ENCODE results near the gene ARPP21.

The ARPP21 gene

DNA sequence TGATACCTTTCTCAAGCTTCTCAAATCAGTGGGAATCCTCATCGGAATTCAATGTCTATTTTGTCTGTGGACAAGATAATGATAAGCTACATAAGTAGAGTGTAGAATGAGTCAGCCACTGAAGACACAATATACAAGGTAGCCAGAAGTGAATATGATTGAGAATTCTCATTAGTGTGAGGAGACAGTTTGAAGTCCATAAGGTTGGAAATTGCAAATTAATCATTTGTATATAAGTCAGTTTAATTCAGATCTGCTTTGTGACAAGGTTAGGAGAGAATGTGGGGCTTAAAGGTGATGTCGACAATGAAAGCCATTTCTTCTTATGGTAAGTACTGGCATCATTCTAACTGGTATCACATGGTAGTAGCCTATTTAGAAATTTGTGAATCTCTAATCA, 4.2 kb downstream of the ARPP21 start:
- no peak overlapping the region for H3K27ac ChIP-seq
- no peak for TF ChIP-seq CTCF (IDR thresholded peaks at IDR 0.05)
- TF ChIP-seq ZFX (IDR thresholded peaks at IDR 0.05; ENCODE audit: borderline replicate concordance): no peak

DNA sequence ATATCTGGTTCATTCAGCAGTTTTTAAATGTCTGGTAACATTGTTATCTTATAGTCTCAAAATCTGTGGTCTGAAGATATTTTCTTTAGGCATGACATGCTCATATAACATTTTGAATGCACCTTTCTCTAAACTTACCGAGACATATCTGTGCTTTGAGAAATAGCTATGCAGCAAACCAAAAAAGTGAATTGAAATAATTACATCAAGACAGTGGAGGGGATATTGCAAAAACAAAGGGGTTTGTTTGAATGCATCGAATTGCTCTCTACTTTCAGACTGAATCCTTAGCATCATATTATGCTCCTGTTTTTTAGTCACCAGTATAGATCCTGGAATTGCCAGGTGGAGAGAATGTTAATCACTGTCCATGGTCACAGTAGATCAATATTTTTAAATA, 5.1 kb downstream of the ARPP21 start:
- TF ChIP-seq CTCF (IDR thresholded peaks at IDR 0.05): no peak
- no peak for TF ChIP-seq ZFX (IDR thresholded peaks at IDR 0.05; ENCODE audit: borderline replicate concordance)
- no peak overlapping the region for H3K27ac ChIP-seq

DNA sequence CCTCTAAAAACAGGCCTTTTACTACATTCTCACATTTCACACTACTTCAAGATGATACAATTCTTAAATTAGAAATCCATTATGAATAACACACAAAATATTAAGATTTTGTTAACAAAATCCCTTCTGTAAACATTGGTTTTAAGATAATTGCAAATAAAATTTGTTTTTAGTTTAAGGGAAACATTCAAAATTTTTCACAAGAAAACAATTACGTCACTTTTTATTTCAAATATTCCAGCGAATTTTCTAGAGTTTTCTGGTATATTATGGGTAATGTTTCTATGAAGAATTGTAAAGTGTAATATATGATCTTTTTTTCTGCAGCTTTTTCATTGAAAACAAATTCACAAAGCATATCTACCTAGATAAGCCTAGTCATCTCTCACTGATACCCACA, 5.9 kb downstream of the ARPP21 start:
- no peak overlapping the region for H3K27ac ChIP-seq
- TF ChIP-seq CTCF (IDR thresholded peaks at IDR 0.05) (no peak), ZFX (IDR thresholded peaks at IDR 0.05; ENCODE audit: borderline replicate concordance) (no peak)

GRCh38 chr3:35646081-35646480, 6.8 kb downstream of the ARPP21 start:
- no peak for TF ChIP-seq ZFX (IDR thresholded peaks at IDR 0.05; ENCODE audit: borderline replicate concordance)
- no peak for TF ChIP-seq CTCF (IDR thresholded peaks at IDR 0.05)
- no peak overlapping the region for H3K27ac ChIP-seq

GRCh38 chr3:35647461-35647860, 8.1 kb downstream of the ARPP21 start:
- TF ChIP-seq ZFX (IDR thresholded peaks at IDR 0.05; ENCODE audit: borderline replicate concordance) (no peak), CTCF (IDR thresholded peaks at IDR 0.05) (no peak)
- H3K27ac ChIP-seq: no peak overlapping the region

GRCh38 chr3:35648347-35648746, 9.0 kb downstream of the ARPP21 start:
- no peak for TF ChIP-seq ZFX (IDR thresholded peaks at IDR 0.05; ENCODE audit: borderline replicate concordance)
- no peak overlapping the region for H3K27ac ChIP-seq

DNA sequence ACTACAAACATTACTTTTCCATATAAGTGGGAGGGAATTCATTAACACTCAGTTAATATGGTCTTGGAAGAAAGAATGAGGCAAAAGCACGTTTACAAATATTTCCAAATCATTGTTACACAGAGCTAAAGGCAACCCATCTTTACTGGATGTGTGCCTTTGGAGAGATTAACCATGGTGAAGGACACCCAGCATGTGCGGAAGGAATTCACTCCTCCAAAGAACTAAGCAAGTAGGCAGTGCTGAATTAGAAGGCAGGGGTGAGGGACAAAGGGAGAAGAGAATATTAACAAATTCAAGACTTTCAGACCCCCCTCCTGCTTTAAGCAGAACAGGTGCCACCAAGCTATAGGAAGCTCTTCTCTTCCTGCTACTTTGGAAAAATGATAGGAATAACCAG, 10.1 kb downstream of the ARPP21 start:
- H3K27ac ChIP-seq: no peak overlapping the region
- no peak for TF ChIP-seq ZFX (IDR thresholded peaks at IDR 0.05; ENCODE audit: borderline replicate concordance)
- no peak for TF ChIP-seq CTCF (IDR thresholded peaks at IDR 0.05)

DNA sequence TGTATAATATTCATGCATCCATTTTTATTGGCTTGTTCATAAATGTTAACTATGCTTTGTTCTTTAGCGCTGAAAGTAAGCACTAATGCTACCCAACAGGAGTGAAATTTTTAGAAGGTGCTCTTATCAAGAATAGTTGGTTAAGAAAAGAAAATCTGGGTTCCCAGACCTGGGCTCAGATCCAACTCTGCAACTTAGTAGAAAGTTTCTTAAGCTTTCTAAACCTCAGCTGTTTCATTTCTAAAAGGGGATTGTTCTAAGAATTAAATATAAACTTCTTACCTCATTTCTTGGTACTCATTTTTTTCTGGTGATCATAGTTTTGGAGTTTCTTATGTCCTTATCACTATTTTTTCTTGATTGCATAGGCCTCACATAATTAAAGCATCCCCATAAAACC, 12.1 kb downstream of the ARPP21 start:
- TF ChIP-seq CTCF (IDR thresholded peaks at IDR 0.05) (no peak), ZFX (IDR thresholded peaks at IDR 0.05; ENCODE audit: borderline replicate concordance) (no peak)
- H3K27ac ChIP-seq: no peak overlapping the region
